GM21576 (cell line): ENCODE measurements around the gene INAVA.
"Not testable (repeated sequence)": the region's sequence is repeated elsewhere in the genome, so short reads cannot be mapped to it uniquely, and the experiment has no call there.

Experiments used
- ATAC-seq: cut with Tn5 transposase; IDR thresholded peaks from one replicate; pipeline ENCODE4 v1.9.1; 2021; ENCODE audit warnings: mild to moderate bottlenecking, moderate library complexity; ENCODE audit not compliant: unreplicated experiment

The INAVA gene

GRCh38 chr1:200896531-200897196 is 2.0 kb downstream of the INAVA start:
- no peak for ATAC-seq

GRCh38 chr1:200897259-200897658 is 2.6 kb downstream of the INAVA start:
- no peak for ATAC-seq

- no peak for ATAC-seq
These were observed 4.3 kb downstream of the INAVA start for GRCh38 chr1:200899015-200899386.

- ATAC-seq, result no peak
These were observed 4.8 kb downstream of the INAVA start for GRCh38 chr1:200899451-200899915.

GRCh38 chr1:200899954-200900867 is 5.5 kb downstream of the INAVA start:
- no peak for ATAC-seq

- no peak for ATAC-seq
These were observed 6.2 kb downstream of the INAVA start for GRCh38 chr1:200900877-200901276.

GRCh38 chr1:200901350-200901749 is 6.7 kb downstream of the INAVA start:
- no peak for ATAC-seq

GRCh38 chr1:200901796-200902444 is 7.2 kb downstream of the INAVA start:
- ATAC-seq, result no peak

- ATAC-seq, result no peak
These were observed 9.1 kb downstream of the INAVA start for GRCh38 chr1:200903793-200904192.

- no peak for ATAC-seq
These were observed 10.1 kb downstream of the INAVA start for GRCh38 chr1:200904772-200905171.

GRCh38 chr1:200905411-200906052 is 10.8 kb downstream of the INAVA start:
- no peak for ATAC-seq

GRCh38 chr1:200906491-200906890 is 11.8 kb downstream of the INAVA start:
- no peak for ATAC-seq

- peak; percentile 61 for ATAC-seq
These were observed 13.0 kb downstream of the INAVA start for GRCh38 chr1:200907611-200908097.

GRCh38 chr1:200908191-200908868 is 13.6 kb downstream of the INAVA start:
- ATAC-seq, result no peak

GRCh38 chr1:200909071-200909470 is 14.4 kb downstream of the INAVA start:
- no peak for ATAC-seq

GRCh38 chr1:200909757-200910239 is 15.1 kb downstream of the INAVA start:
- ATAC-seq, result no peak

GRCh38 chr1:200911361-200911760 is 16.7 kb downstream of the INAVA start:
- no peak for ATAC-seq

GRCh38 chr1:200911936-200912335 is 17.2 kb downstream of the INAVA start:
- ATAC-seq, result not testable (repeated sequence)

GRCh38 chr1:200912737-200913407 is 18.2 kb downstream of the INAVA start:
- no peak for ATAC-seq

GRCh38 chr1:200916152-200916551 is 21.5 kb downstream of the INAVA start:
- ATAC-seq, result no peak
